ENCODE results near the gene PWWP2B.

The PWWP2B gene

DNA sequence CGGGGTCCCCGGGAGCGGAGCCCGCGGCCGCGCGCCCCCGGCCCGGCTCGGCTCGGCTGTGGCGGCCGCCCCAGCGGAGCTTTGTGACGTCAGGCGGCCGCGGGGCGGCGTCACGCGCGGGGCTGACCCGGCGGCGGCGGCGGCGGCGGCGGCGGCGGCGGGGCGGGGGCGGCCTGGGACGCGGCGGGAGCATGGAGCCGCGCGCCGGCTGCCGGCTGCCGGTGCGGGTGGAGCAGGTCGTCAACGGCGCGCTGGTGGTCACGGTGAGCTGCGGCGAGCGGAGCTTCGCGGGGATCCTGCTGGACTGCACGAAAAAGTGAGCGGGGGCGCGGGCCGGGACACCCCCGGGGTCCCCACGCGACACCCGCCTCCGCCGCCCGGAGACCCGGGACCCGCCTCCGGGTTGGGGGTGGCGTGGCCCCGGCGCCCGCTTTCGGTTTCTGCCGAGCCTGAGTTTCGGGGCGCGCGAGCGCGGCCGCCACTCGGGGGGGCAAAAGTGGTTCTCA lies at the start of gene PWWP2B:
PWWP2B (plus strand) TSS at position 165 of the 506 bp plus-strand sequence; CDS start at position 192, 27 bp downstream.
- DNase-seq (ENCODE audit: low read depth in 2 of 2), result no peak

GRCh38 chr10:132347211-132347930 lies 49.6 kb upstream of the PWWP2B start:
- DNase-seq (ENCODE audit: low read depth in 2 of 2), result no peak

GRCh38 chr10:132347931-132348267 lies 49.1 kb upstream of the PWWP2B start:
- DNase-seq (ENCODE audit: low read depth in 2 of 2), result no peak

- DNase-seq (ENCODE audit: low read depth in 2 of 2), result no peak
Observed at GRCh38 chr10:132349766-132350165, 47.2 kb upstream of the PWWP2B start.

GRCh38 chr10:132350391-132350790 lies 46.6 kb upstream of the PWWP2B start:
- no peak for DNase-seq (ENCODE audit: low read depth in 2 of 2)

GRCh38 chr10:132350946-132351345 lies 46.1 kb upstream of the PWWP2B start:
- no peak for DNase-seq (ENCODE audit: low read depth in 2 of 2)

GRCh38 chr10:132351611-132352010 lies 45.4 kb upstream of the PWWP2B start:
- DNase-seq (ENCODE audit: low read depth in 2 of 2), result no peak

- peak; percentile 67 to 86 for DNase-seq (ENCODE audit: low read depth in 2 of 2)
Observed at GRCh38 chr10:132352462-132353308, 44.3 kb upstream of the PWWP2B start.

GRCh38 chr10:132353456-132354355 lies 43.3 kb upstream of the PWWP2B start:
- no peak for DNase-seq (ENCODE audit: low read depth in 2 of 2)

DNA sequence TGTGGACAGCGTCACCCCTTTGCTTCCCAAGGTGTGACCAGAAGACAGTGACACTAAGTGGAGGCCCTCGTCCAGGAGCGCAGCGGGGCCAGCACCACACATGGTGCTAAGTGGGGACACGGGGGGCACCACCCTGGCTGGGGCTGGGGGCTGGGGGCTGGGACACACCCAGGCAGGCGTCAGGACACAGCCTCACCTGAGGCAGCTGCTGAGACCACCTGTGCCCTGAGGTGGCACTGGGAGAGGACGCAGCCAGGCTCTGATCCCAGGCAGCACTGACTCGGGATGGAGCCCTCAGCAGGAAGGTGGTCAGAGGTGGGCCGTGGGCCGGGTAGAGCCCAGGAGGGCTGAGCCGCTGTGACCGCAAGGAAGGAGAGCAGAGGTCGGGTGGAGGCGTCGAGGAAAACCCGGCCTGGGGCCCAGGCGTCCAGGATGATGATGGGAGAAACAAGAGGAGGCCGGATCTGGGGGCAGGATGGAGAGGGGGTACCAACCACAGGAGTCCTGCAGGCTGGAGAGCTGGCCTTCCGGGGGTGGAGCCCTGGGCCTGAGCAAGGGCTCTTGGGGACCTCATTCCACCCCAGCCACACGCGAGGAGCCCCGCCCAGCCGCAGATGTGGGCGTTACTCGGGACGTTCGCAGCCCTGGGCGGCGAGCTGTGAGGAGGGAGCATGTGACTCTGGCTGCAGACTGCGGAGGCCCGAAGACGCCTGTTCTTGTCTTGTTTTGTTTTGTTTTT lies 42.5 kb upstream of the PWWP2B start:
- no peak for DNase-seq (ENCODE audit: low read depth in 2 of 2)

- DNase-seq (ENCODE audit: low read depth in 2 of 2), result no peak
Observed at GRCh38 chr10:132355297-132355696, 41.7 kb upstream of the PWWP2B start.

GRCh38 chr10:132355754-132356153 lies 41.2 kb upstream of the PWWP2B start:
- no peak for DNase-seq (ENCODE audit: low read depth in 2 of 2)

DNA sequence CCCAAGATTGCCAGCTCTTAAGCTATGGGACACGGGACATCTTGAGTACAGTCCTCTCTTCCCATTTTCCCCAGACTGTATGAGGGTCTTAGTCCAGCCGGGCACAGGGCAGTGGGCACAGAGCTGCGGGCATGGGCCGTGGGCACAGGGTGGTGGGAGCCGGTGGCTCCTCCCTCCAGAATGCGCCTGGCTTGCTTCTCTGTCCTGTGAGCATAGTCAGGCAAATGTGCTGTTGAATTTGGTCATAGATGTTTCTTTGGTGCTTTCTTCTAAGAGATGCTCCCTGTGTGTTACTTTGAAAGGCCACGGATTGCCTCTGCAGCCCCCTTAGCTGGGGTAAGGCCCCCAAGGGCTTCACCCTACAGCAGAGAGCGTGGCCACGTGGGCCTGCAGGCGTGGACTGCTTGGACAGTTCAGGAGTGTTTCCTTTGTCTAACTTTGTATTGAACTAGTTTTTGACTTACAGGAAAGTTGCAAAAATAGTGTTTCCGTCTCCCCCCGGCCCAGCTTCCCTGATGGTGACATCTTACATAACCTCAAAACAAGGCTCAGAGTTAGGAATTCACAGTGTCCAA lies 40.3 kb upstream of the PWWP2B start:
- DNase-seq (ENCODE audit: low read depth in 2 of 2), result no peak

DNA sequence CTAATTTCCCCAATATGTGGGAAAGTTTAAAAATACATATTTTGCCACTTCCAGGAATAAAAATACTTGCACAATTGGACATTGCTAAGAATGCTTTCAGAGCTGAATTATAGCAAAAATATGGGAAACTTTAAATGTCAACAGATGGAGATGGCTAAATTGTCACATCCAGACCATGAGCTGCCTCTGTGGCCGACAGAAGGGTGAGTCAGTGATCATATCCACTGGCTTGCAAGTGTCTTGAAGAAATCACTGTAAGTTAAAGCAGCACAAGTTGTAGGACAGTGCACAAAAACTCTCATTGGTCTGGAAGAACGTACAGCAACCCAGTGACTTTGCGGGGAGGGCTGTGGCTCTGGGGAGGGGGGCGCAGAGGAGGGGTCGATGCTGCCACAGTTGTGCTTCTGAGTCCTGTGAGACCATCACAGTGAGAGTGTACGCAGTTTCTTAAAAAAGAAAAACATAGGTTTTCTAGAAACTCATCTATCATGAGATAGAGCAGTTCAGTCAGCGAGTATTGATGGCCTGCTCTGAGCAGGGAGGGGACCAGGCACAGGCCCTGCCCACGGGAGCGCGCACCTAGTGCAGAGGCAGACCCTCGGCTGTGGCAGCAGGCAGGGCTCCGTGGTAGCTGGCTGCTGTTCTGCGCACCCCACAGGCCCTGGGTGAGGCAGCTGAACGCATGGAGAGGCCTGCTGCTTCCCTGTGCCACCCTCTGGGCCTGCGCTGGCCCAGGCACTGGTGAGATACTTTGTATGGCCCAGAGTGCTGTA lies 39.5 kb upstream of the PWWP2B start:
- no peak for DNase-seq (ENCODE audit: low read depth in 2 of 2)

- DNase-seq (ENCODE audit: low read depth in 2 of 2), result no peak
Observed at GRCh38 chr10:132359305-132360040, 37.5 kb upstream of the PWWP2B start.

GRCh38 chr10:132360766-132361447 lies 36.1 kb upstream of the PWWP2B start:
- DNase-seq (ENCODE audit: low read depth in 2 of 2), result peak in 1 of 2 donors; percentile 50

DNA sequence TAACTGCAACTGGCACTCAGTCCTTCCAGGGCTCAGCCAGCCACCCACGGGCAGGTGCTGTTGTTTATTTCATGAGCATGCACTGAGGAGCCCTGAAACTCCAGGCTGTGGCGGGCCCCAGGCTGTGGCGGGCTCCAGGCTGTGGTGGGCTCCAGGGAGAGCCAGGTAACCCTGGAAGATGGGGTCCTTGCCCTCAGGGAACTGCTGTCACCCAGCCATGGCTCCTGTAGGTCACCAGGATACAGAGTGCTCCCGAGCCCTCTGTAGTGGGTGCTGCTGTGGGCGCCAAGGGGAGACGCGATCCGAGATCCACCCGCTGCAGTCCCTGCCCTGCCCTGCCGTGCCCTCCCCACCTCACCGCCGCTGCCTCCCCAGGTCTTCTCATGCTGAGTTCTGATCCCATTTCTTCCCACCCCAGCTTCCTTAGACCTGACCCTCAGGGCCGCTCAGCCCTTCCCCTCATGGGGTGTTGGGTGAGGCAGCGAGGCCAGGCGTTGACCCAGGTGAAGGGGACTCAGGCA lies 35.4 kb upstream of the PWWP2B start:
- DNase-seq (ENCODE audit: low read depth in 2 of 2), result no peak

GRCh38 chr10:132362151-132362611 lies 34.8 kb upstream of the PWWP2B start:
- no peak for DNase-seq (ENCODE audit: low read depth in 2 of 2)
